D721Med (cell line): Measurements from ENCODE around the gene TBC1D22A.
"Not testable (repeated sequence)": the region's sequence is repeated elsewhere in the genome, so short reads cannot be mapped to it uniquely, and the experiment has no call there.

Experiments
- DNase-seq: peaks from one replicate; pipeline ENCODE4 v3.0.0; 2011; ENCODE audit warnings: low spot score; ENCODE audit not compliant: insufficient read length
- FAIRE-seq: peaks from 2 replicates; lab custom pipeline; 2011; peaks lifted over from hg19 to GRCh38; lab: Jason Lieb, UNC
- TF ChIP-seq, protein P1 (sequence below): IDR thresholded peaks from 2 replicates; pipeline ENCODE4 v1.5.1; 2012; ENCODE audit warnings: mild to moderate bottlenecking, control low read depth; ENCODE audit not compliant: insufficient read depth; ENCODE audit errors: missing control alignments

Gene TBC1D22A

DNA sequence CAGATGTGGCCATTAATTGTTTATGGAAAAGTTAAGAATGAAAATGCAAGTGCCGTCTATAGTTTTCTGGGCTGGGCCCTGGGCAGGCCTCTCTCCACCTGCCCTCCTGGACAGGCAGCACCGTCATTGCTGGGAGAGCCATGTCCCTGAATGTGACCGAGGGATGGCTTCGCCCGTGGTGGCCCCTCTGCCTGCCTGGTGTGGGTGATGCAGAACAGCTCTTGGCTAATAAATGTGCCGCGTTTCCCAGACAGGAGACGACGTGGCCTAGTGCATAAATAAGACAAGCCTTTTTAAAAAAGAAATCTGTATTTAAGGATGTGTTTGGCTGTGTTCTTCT lies 407.3 kb downstream of the TBC1D22A start:
- FAIRE-seq (no peak), DNase-seq (no peak)
- TF ChIP-seq, protein P1, sequence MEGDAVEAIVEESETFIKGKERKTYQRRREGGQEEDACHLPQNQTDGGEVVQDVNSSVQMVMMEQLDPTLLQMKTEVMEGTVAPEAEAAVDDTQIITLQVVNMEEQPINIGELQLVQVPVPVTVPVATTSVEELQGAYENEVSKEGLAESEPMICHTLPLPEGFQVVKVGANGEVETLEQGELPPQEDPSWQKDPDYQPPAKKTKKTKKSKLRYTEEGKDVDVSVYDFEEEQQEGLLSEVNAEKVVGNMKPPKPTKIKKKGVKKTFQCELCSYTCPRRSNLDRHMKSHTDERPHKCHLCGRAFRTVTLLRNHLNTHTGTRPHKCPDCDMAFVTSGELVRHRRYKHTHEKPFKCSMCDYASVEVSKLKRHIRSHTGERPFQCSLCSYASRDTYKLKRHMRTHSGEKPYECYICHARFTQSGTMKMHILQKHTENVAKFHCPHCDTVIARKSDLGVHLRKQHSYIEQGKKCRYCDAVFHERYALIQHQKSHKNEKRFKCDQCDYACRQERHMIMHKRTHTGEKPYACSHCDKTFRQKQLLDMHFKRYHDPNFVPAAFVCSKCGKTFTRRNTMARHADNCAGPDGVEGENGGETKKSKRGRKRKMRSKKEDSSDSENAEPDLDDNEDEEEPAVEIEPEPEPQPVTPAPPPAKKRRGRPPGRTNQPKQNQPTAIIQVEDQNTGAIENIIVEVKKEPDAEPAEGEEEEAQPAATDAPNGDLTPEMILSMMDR = no peak

DNA sequence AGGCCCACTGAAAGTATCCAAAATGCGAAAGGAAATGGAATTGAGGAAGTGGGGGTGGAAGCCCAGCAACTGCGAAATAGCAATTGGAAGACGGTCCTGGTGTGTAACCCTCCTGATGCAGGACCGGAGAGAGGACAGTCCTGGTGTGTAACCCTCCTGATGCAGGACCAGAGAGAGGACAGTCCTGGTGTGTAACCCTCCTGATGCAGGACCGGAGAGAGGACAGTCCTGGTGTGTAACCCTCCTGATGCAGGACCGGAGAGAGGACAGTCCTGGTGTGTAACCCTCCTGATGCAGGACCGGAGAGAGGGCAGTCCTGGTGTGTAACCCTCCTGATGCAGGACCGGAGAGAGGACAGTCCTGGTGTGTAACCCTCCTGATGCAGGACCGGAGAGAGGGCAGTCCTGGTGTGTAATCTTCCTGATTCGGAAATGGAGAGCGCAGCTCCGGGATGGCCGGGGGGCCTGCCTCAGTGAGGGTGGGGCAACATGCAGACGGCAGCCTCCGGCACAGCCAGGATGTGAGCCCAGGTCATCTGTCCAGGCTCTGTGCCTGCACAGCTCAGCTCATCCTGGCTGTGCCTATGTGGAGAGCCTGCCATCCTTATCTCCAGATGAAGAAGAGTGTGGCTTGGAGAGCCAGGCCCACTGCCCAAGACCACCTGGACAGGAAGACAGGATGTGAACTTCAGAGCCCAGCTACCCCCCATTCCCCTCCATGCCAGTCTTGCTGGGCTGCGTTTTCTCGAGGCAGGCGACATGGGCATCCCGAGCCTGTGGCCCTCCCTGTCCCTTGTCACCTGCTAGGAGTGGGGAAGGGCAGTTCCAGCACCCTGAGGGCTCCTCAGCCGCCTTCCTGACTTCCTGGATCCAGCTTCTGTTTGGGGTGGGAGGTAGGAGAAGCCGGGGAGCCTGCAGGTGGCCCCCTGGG lies 408.3 kb downstream of the TBC1D22A start:
- not testable (repeated sequence) for FAIRE-seq, DNase-seq

GRCh38 chr22:47171441-47172221 lies 409.2 kb downstream of the TBC1D22A start:
- TF ChIP-seq, protein P1 = no peak
- DNase-seq (no peak), FAIRE-seq (no peak)

GRCh38 chr22:47172771-47173534 lies 410.5 kb downstream of the TBC1D22A start:
- FAIRE-seq = no peak
- no peak for DNase-seq

DNA sequence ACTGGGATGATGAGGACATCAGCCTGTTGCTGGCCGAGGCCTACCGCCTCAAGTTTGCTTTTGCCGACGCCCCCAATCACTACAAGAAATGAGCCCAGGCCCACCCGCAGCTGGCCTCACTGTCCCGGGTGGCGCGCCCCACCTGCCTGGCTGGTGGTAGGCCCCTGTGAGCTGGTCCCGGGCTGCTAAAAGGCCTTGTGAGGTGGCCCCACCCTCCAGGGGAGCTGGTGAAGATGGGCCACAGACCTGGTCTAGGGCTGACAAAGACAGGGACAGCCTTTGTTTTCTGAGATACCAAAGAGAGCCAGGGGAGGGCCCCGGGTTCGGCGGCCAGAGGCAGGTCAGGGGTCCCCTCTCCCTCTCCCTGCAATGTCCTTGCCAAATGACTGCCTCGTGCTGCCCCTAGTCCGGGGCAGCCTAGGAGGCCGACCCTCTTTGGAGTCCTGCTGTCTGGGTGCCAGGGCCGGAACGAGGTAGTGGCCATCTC lies 411.1 kb downstream of the TBC1D22A start:
- DNase-seq (no peak), FAIRE-seq (no peak)
- TF ChIP-seq, protein P1 = no peak

More at GRCh38 chr22:47172771-47173534, 410.5 kb downstream of the TBC1D22A start:
- TF ChIP-seq, protein P1 = no peak

GRCh38 chr22:47174096-47174495 lies 411.6 kb downstream of the TBC1D22A start:
- FAIRE-seq = no peak
- DNase-seq = no peak
- TF ChIP-seq, protein P1 = no peak

DNA sequence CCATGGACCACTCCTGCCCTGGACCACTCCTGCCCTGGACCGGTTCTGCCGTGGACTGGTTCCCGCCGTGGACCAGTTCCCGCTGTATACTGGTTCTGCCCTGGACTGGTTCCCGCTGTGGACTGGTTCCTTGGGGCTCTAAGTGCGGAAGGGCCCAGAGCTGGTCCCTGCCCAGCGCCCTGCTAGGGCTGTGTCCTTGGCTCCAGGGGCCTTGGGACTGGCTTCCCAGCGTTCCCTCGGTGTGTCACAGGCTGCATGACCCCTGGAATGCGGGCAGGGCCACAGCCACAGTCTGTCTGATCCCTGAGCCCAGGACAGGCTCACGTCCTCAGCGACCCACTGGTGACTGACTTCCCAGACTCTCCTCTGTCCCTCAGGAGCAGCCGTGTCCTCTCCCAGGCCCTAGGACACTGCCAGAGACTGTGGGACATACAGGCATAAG lies 412.2 kb downstream of the TBC1D22A start:
- no peak for FAIRE-seq
- no peak for DNase-seq
- TF ChIP-seq, protein P1 = no peak
